HG02623 (cell line): ENCODE measurements around the gene NPFFR1.

Experiments used
- ATAC-seq: cut with Tn5 transposase; IDR thresholded peaks from one replicate; pipeline ENCODE4 v1.9.1; 2021; ENCODE audit warnings: moderate library complexity; ENCODE audit not compliant: unreplicated experiment

The NPFFR1 gene

DNA sequence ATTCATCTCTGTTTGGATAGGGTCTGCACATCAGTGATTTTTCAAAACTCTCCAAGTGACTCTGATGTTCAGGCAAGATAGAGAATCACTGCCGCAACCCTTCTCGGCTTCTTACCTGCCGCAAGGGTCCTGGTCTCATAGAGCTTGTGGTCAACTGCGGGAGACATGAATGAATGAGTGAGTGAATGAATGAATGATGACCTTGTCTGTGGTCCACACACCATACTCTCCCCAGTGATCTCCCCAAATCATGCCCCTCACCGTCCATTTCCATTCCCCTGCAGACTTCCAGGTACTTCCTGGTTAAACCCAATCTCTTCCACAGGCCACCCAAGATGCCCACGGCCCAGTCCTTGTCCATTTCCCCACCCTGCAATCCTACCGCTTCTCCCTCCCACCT, 5.9 kb upstream of the NPFFR1 start:
- no peak for ATAC-seq

DNA sequence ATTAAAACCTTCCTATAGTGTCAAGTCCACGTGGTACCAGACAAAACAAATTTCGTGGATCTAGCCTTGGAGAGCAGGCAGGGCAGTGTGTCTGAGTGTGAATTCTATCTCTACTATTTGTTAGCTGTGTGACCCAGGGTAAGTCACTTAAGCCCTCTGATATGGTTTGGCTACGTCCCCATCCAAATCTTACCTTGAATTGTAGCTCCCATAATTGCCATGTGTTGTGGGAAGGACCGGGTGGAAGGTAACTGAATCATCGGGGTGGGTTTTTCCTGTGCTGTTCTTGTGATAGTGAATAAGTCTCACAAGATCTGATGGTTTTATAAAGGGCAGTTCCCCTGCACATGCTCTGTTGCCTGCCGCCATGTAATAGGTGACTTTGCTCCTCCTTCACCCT, 2.8 kb upstream of the NPFFR1 start:
- no peak for ATAC-seq

DNA sequence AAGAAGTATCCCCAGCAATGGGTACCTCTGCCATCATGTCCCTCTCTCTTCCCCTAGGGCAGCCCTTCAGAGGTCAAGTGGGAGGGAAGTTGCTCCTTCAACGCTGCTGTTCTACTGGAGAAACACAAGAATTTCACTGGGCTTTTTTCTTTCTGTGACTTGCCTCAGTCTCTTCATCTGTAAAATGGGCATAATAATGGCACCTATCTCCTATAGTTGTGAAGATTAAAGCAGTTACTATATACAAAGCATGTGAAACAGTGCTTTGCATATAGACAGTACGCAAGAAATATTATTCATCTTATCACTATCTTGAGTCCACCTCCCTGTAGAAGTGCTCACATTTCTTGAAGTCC, 1.6 kb upstream of the NPFFR1 start:
- no peak for ATAC-seq

DNA sequence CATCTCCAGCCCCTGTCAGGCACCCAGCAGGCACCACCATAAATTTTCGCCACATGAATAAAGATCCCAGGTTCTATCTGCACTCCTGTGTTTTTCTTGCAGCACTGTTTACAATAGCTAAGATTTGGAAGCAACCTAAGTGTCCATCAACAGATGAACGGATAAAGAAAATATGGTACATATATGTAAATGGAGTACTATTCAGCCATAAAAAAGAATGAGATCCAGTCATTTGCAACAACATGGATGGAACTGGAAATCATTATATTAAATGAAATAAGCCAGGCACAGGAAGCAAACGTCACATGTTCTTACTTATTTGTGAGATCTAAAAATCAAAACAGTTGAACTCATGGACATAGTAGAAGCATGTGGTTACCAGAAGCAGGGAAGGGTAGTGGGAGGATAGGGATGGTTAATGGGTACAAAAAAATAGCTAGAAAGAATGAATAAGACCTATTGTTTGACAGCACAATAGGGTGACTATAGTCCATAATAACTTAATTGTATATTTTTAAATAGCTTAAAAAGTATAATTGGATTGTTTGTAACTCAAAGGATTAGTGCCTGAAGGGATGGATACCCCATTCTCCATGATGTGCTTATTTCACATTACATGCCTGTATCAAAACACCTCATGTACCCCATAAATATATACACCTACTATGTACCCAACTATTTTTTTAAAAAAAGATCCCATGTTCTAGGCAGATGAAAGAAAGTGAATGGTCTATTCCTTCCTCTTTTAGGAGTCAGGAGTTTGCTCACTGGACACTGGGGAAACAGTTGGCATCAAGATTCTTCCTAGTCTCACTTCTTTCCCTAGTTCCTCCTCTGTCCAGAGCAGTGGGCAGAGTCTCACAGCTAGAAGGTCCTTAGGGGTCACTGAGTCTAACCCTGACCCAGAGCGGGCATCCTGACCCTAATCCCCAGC, 1.0 kb upstream of the NPFFR1 start:
- no peak for ATAC-seq

DNA sequence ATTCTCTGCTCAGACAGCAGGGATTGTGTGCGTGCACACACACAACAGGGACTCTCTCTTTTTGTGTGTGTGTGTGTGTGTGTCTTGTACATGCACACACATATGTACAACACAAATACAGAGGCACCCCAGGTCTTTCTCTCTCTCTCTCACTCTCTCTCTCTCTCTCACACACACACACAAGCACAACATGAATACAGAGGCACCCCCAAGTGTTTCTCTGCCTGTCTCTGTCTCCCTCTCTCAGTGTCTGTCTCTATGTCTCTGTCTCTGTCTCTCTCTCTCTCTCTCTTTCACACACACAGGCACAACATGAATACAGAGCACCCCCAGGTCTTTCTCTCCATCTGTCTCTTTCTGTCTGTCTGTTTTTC, 746 bp downstream of the NPFFR1 start:
- no peak for ATAC-seq

DNA sequence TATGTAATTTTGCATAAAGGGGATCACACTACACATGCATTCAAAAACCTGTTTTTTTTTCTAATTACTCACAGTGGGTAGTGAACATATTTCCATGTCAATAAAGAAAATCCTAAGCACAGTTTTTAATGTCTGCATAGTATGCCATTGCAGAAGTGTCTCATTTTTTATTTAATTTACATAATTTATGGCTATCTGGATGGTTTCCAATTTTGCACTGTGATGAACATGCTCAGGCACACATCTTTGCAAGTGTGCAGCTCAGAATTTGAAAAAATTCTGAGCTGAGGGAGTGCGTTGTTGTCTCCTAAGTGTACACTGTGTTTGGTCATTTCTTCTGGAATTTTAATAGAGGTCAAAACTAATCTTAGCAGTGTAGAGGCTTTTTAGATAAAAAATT, 2.2 kb downstream of the NPFFR1 start:
- no peak for ATAC-seq

DNA sequence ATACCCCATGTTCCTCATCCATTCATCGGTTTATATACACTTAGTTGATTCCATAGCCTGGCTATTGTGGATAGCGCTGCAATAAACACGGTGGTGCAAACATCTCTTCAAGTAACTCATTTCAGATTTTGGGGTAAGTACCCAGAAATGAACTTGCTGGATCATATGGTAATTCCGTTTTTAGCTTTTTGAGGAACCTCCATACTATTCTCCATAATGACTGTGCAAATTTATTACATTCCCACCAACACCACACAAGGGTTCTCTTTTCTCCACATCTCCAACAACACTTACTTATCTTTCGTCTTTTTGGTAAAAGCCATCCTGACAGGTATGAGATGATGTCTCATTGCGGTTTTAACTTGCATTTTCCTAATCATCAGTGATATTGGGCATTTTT, 3.7 kb downstream of the NPFFR1 start:
- no peak for ATAC-seq

DNA sequence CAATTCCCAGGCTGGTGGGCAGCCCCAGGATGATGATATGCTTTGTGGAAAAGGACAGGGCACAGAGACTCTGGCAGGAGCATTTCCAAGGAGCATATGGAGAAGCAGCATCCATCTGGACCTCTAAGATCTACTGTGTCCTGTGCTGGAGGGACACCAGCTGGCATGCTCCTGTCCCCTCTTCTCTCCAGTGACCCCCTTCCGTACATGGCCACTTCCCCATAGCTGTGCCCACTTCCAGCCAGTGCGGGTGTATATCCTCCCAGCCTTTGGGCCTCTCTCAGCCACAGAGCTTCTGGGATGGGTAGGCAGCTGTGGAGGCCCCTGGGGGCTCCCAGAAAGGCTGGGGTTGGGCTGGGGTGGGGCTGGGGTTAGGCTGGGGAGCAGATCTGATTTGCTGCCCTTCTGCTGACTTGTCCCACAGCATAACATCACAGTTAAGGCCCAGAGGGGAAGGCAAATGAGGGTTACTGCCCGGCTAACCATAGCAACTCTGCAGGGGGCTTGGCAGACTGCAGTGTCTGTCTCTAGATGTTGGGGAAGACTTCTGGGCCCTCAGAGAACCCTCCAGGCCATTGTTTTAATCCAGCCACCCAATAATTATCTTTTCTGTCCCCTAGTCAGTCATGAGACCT, 6.3 kb downstream of the NPFFR1 start:
- ATAC-seq, result no peak

DNA sequence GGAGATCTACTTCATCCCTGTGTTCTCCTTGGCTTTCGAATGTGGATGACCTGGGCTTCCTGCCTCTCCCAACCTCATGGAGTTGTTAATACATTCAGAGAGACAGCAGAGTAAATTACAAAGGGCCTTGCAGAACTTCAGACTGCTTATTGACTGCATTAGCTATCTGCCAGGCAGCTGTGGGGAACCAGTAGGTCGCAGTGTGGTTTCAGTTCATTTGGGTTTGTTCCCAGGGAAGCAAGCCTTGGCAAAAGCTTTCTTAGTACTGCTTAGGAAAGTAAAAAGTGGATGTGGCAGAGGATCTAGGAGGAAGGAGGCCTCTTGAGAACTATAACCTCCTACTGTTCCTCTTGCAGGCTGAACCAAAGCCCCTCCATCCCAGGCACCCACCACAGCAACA, 9.2 kb downstream of the NPFFR1 start:
- ATAC-seq, result no peak

DNA sequence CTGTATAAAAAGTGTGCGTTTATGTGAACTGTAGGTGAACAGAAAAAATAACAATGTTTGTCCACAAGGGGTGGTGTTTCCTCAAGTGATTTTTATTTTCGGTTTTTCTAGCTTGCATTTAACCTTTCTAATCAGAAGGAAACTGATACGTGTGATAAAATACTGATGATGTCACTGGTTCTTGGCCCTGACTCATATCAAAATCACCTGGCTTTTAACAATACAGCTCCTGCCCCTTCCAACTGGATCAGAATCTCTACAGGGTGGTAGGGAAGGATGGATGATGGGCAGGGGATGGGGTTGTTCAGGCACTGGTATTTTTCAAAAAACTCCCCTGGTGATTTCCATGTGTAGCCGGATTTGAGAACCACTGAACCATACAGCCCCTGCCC, 10.9 kb downstream of the NPFFR1 start:
- ATAC-seq, result no peak

DNA sequence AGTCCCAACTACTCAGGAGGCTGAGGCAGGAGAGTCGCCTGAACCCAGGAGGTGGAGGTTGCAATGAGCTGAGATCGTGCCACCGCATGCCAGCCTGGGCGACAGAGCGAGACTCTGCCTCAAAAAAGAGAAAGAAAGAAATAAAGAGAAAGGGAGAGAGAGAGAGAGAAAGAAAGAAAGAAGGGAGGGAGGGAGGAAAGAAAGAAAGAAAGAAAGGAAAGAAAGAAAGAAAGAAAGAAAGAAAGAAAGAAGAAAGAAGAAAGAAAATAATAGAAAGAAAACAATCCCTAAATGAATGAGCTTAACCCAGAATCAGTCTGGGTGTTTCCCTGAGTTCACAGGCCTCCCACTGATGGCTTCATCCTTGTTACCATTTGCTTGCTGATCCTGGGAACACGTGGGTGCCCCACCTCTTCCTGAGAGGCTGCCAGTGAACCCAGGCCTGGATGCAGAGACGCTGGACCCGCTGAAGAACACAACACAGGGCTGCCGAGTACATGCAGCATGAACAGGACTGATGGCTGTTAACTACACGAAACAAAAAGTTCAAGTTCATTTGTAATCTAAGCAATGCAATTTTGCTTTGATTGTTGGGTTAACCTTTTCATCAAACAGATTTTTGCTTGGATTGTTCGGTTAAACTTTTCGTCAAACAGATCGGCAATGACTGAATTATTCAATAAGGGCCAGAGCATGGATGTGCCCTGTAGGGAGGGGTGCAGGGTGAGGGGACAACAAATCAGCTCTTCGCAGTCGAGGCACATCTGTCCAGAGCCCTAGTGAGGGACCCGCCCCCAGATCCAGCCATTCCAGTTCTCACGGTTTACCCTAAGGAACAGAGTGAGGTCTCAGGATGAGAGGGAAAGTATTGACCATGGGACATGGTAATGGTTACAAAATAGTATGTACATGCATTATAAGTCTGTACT, 11.5 kb downstream of the NPFFR1 start:
- ATAC-seq, result no peak

DNA sequence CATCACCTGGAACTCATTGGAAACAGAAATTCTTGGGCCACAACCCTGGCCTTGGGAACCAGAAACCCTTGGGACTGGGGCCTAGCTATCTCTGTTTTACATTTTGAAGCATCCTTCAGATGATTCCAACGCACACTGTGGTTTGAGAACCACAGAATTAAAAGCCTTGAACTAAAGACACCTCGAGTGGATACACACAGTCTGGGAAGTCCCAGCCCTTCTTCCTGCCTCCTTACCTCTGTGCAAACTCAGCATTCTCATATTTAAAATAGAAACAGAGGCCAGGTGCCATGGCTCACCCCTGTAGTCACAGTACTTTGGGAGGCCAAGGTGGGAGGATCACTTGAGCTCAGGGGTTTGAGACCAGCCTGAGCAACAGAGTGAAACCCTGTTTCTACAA, 12.9 kb downstream of the NPFFR1 start:
- ATAC-seq, result no peak

DNA sequence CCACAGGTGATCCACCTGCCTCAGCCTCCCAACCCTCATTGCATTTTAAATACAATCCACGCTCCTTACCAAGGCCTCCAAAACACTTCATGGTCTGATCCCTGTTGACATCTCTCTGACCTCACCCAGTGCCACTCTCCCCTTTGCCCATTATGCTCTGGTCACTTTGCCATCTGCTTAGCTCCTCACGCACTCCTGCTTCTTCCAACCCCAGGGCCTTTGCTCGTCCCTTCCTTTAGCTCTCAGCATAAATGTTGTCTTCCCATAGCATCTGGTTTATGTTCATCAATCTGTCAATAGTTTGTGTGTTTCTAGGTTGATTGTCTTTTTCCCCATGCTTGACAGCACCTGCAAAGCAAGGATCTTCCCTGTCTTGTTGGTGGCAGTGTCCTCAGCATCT, 14.1 kb downstream of the NPFFR1 start:
- no peak for ATAC-seq

DNA sequence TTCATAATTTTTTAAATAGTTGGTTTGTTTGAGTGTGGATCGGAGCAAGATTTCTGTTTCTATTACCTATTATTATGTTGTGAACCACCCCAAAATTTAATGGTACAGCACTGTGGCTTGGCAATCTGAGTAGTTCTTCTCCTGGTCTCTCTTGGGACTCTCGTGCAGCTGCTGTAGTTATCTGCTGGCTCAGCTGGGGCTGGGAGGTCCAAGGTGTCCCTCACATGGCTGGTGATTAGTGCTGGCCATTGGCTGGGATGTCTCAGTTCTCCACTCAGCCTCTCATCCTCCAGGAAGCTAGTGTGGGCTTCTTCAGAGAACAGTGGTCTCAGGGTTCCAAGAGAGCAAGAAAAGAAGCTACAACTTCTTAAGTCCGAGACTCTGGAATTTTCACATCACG, 15.4 kb downstream of the NPFFR1 start:
- no peak for ATAC-seq

DNA sequence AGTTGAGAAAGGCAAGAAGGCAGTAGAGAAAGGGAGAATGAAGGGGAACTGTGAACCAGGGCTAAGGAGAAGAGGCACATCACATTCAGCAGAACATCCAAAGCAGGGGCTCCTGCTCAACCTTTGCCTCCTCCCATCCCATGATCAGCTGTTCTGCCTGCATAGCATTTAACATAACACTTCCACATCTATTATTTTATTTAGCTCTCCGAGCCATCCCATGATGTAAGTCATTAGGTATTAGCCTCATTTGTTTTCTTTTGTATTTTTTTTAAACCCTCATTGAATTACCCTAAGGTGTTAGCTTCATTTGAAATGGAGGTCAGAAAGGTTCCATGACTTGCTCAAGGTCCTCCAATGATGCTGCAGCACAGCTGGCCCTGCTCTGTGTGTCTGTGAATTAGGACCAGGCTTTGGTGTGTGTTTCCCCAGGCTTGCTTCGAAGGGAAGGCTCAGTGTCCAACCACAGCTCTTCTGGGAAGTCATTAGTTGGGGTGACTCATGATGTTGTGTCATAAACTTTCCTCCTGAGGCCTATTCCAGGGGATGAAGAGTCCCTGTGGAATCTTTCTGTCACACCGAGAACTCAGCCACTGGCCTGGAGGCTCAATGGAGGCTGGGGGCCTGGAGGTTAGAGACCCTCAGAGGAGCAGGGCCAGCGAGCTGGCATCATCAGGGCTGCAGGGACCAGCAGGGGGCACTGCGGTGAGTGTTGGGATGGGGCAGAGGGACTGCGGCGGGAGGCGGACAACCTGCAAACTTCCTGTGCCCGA, 16.5 kb downstream of the NPFFR1 start:
- ATAC-seq, result no peak

DNA sequence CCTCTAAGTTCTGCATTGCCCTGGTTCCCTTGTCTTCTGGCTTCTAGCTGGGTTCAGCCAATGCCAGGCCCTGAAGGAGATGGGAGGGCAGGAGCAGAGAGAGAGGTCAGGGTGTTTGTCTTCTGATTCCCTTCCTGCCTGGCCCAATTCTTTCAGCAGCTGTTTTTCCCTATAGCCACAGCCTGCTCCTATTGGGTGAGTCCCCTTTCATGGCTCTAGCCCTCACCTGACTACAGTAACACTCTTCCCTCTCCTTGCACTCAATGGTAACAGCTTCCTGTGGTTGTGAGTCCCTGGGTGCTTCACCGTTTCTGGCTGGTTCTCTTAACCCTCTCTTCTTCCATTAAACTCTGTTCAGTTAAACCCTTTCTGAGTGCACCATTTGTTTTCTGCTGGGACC, 17.1 kb downstream of the NPFFR1 start:
- ATAC-seq, result no peak

DNA sequence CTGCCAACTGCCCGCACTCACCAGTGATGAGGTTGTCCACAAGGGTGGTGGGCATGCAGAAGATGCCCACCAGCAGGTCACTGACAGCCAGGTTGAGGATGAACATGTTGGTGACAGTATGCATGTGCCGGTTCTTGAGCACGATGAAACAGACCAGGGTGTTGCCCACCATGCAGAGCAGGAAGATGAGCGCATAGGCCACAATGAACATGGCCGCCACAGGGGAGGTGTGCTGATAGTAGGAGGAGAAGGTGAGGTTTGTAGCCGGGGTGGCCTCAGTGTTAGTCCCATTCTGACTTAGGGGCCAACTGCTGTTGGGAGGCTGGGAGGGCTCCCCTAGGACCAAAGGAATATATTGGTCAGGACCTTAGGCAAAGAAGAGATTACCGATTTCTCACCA, 17.7 kb downstream of the NPFFR1 start:
- no peak for ATAC-seq

DNA sequence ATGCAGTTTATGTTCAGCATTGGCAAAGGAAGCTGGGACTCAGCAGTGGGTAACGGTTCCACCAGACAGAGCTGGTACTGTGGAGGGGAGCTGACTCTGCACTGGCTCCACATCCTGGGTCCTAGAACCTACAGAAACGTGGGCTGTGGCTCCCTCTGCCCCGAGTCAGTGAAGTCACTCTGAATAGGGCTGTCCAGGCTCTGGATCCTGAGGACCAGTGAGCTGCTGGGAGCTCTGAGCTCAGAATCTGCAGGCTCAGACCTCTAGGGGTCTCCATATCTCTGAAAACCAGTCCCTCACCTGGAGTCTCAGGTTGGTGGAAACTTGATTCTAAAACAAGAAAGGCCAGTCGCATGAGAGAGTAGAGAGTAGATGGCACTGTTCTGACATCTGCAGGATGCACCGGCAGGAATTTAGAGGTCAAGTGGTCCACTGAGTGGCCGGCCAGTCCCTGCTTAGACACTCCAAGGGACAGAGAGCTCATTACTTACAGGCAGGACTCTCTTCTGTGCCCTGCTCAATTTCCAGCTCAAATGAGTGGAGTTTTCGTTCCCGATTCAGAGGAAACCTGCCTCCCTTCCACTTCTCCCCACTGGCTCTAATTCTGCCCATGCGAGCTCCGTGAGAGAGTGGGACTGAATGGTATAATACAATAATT, 18.6 kb downstream of the NPFFR1 start:
- ATAC-seq, result no peak

DNA sequence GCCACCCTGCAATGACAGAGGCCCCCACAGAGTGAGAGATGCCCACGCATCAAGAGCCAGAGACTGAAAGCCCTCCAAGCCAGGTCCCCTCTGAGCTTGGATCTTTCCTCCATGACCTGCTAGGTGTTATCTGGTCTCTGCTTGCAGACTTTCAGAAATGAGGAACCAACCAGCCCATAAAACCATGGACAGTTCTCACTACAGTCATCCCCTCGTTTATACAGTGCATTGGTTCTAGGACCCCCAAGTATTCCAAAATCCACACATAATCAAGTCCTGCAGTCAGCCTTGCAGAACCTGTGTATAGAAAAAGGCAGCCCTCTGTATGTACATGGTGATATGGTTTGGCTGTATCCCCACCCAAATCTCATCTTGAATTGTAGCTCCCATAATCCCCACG, 23.1 kb downstream of the NPFFR1 start:
- no peak for ATAC-seq

DNA sequence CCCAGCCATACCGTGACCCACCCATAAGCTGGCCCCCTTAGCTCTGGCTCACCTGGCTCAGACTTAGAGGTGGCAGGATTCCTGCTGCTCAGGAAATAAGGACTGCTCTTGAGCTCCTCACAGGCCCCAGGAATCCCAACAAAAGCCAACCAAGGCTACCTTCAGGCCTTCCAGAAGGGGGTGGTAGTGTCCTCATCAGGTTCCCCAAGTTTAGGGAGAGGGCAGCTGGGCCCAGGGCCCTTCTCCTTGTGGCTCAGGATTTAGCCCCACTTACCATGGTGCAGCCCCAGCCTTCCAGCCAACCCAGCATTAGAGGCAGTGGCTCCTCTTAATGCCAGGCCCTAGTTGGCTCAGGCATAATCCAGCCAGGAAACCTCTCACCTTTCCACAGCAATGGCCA, 23.5 kb downstream of the NPFFR1 start:
- no peak for ATAC-seq
